ES-I3 (cell line): ENCODE results near the gene OPN1LW.
"Not testable (repeated sequence)": the region's sequence is repeated elsewhere in the genome, so short reads cannot be mapped to it uniquely, and the experiment has no call there.

Experiments used
- H3K36me3 ChIP-seq: 2 replicates; pipeline ENCODE4 v1.6.1; 2013; ENCODE audit warnings: mild to moderate bottlenecking, low read length, control low read depth, moderate library complexity; ENCODE audit not compliant: insufficient read depth
- H3K4me1 ChIP-seq: 2 replicates; pipeline ENCODE4 v1.6.1; 2013; ENCODE audit warnings: mild to moderate bottlenecking, control low read depth, low read length; ENCODE audit not compliant: insufficient read depth
- H3K9ac ChIP-seq: 2 replicates; pipeline ENCODE4 v1.6.1; 2013; ENCODE audit warnings: low read depth, mild to moderate bottlenecking, low read length, moderate library complexity
- H3K9me3 ChIP-seq: 2 replicates; pipeline ENCODE4 v1.6.1; 2013; ENCODE audit warnings: mild to moderate bottlenecking, low read length, moderate library complexity; ENCODE audit not compliant: control insufficient read depth, insufficient read depth

The OPN1LW gene

DNA sequence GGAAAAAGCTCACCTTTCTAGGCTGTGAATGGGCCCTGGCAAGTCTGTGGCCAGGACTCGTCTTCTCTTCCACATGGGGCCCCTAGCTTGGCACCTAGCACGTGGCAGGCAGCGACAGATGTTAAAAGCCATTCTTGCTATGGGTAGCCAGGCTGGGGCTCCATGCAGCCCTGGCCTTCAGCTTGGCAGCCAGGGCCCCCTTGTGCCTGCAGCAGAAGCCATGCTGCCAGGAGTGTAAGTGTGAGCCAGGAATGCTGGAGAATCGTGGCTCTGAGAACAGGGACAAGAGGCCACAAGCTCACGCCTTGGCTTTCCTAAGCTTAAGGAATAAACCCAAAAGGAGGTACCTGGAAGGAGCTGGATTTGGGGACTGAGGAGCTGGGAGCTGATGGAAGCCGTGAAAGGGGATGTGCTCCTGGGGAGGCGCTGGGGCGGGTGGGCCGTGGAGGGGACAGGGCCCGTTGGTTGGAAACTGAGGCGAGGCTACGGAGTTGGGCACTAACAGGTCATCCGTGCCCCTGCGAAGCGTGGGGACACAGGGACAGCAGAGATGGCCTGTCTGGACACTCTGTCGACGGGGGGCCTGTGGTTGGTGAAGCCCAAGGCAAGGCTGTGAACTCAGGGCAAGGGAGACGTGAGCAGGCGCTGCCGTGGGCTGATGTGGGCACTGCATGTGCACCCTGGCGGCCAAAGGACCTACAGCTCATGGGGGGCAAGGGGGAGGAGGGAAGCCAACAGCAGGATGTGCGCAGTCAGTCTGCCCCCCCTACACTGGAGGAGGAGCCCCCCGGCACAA is 895 bp upstream of the OPN1LW start:
- no peaks in the 10 kb centered on the region for H3K4me1 ChIP-seq
- no peak overlapping the region for H3K9ac ChIP-seq
- no peaks in the 10 kb centered on the region for H3K9me3 ChIP-seq
- no peaks in the 10 kb centered on the region for H3K36me3 ChIP-seq

- H3K36me3 ChIP-seq, H3K4me1 ChIP-seq, H3K9me3 ChIP-seq, H3K9ac ChIP-seq: not testable (repeated sequence)
Observed at GRCh38 chrX:154151030-154151429, 7.0 kb downstream of the OPN1LW start.

GRCh38 chrX:154156221-154156620 is 12.2 kb downstream of the OPN1LW start:
- not testable (repeated sequence) for H3K4me1 ChIP-seq, H3K9me3 ChIP-seq, H3K36me3 ChIP-seq, H3K9ac ChIP-seq

- H3K36me3 ChIP-seq, H3K9ac ChIP-seq, H3K4me1 ChIP-seq: not testable (repeated sequence)
Observed at GRCh38 chrX:154157207-154157606, 13.2 kb downstream of the OPN1LW start.

GRCh38 chrX:154159345-154159744 is 15.3 kb downstream of the OPN1LW start:
- not testable (repeated sequence) for H3K9me3 ChIP-seq, H3K9ac ChIP-seq, H3K4me1 ChIP-seq, H3K36me3 ChIP-seq

More at GRCh38 chrX:154157207-154157606, 13.2 kb downstream of the OPN1LW start:
- not testable (repeated sequence) for H3K9me3 ChIP-seq

DNA sequence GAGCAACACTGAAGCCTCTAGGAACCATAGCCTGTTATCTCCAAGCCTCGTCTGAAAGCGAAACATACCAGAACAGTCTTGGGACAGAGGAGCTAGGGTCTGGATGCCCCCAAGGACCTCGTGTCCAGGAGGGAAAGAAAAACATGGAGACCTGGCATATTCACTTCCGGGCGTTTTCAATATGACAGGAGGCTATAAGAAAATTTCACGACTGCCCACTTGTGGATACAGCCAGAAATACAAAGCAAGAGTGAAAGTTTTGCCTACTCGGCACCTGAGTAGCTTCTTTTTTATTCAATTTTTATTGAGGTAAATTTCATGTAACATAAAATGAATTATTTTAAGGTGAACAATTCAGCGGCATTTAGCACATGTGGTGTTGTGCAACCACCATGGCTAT is 20.9 kb downstream of the OPN1LW start:
- not testable (repeated sequence) for H3K36me3 ChIP-seq, H3K9ac ChIP-seq, H3K4me1 ChIP-seq, H3K9me3 ChIP-seq

DNA sequence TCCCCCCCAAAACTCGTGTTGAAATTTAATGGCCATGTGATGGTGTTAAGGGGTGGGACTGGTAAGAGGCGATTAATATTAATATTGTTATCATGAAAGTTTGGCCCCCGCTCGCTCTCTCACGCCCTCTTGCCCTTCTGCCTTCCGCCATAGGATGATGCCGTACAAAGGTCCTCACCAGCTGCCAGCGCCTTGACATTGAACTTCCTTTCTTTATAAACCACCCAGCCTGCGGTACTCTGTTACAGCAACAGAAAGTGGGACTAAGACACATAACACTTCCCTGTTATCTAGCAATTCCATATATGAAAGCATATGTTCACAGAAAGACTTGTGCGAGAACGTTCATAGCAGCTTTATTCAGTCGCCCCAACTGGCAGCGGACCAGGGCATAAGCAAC is 24.3 kb downstream of the OPN1LW start:
- not testable (repeated sequence) for H3K9ac ChIP-seq, H3K9me3 ChIP-seq, H3K36me3 ChIP-seq, H3K4me1 ChIP-seq

DNA sequence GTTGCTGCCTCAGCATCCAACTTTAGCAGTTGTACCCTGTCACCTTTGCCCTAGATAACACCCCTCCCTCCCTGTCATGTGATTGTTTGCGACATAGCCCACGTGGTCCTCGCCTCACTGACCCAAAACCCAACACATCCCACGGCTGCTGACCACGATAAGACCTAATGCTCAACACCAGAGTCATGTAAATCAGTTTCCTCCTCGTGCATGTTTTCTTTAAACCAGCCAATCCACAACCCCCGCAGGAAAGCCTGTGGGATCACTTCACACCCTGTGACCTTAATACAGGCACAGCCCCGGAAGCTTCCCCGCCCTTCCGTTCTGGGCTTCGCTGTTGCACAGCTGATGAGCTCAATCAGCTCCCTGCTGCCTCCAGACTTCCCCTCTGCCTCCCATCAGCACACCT is 28.5 kb downstream of the OPN1LW start:
- H3K9ac ChIP-seq, H3K36me3 ChIP-seq, H3K4me1 ChIP-seq, H3K9me3 ChIP-seq: not testable (repeated sequence)

DNA sequence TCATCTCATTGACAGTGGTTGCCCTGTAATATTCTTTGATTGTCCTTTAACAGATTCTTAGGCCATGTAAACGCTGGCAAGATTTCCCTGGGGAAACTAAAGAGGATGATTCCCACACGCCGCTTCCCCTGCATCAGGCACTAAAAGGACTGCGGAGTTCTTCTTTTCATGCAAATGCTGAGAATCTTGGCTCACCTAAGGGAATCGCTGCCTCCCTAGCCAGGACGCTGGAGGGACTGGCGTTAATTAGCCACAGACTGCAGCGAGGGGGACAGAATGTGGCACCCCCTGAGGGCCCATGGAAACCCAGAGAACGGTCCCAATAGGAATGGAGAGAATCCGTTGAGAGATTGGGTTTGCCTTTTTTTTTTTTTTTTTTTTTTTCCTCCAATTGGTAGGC is 30.3 kb downstream of the OPN1LW start:
- H3K36me3 ChIP-seq, H3K9ac ChIP-seq, H3K9me3 ChIP-seq, H3K4me1 ChIP-seq: not testable (repeated sequence)

- not testable (repeated sequence) for H3K36me3 ChIP-seq, H3K9me3 ChIP-seq, H3K9ac ChIP-seq, H3K4me1 ChIP-seq
Observed at GRCh38 chrX:154182296-154182695, 38.3 kb downstream of the OPN1LW start, which contains the start of gene OPN1MW. Gene OPN1MW, plus strand, starts transcription at chrX:154182596. Its CDS starts 82 bp downstream, at chrX:154182678.

GRCh38 chrX:154183794-154184193 is 39.8 kb downstream of the OPN1LW start:
- H3K9ac ChIP-seq, H3K9me3 ChIP-seq, H3K4me1 ChIP-seq, H3K36me3 ChIP-seq: not testable (repeated sequence)

- not testable (repeated sequence) for H3K9me3 ChIP-seq, H3K9ac ChIP-seq, H3K4me1 ChIP-seq, H3K36me3 ChIP-seq
Observed at GRCh38 chrX:154192846-154193245, 48.8 kb downstream of the OPN1LW start.

DNA sequence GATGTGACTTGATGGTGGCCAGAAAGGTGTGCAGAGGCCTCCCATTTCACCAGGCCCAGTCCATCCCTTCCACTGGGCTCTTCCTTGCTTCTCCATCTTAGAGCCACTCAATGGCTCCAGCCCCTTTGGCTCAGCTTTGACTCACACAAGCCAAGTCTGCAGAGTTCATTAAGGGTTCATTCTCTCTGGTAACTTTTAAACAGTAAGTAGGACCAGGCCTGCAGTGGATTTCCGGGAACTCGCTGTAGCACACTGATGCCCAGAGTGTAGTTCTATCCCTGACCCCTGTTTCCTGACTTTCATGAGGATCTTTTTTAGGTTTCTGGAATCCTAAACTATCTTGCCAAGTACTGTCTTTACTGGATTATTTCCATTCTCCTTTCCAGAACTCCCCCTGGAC is 50.3 kb downstream of the OPN1LW start:
- H3K4me1 ChIP-seq, H3K36me3 ChIP-seq, H3K9me3 ChIP-seq, H3K9ac ChIP-seq: not testable (repeated sequence)

DNA sequence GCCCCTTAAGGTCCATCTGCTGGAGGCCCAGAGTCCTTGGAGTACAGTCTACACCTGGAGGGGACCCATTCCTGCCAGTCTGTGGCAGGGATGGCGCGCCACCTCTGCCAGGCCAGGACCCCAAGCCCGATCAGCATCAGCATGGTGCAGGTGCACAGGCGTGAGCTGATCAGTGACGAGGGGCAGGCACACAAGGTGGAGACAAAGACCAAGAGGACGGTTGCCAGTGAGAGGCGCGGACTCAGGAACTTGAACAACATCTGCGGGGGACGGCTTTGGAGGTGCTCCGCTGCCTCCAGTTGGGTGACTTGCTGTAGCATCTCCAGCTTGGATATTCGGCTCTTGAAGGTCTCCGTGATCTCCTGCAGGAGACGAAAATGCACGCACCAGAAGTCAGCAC is 52.4 kb downstream of the OPN1LW start:
- not testable (repeated sequence) for H3K36me3 ChIP-seq, H3K9ac ChIP-seq, H3K9me3 ChIP-seq, H3K4me1 ChIP-seq
